WI38 (cell line): ENCODE measurements around the gene INSIG1.

ENCODE experiments used
- H3K4me3 ChIP-seq: 2 replicates; pipeline ENCODE4 v1.5.1; 2011; ENCODE audit warnings: low read depth, mild to moderate bottlenecking, control low read depth, low read length
- CTCF ChIP-seq: IDR thresholded peaks from 2 replicates; pipeline ENCODE4 v1.5.1; 2012; ENCODE audit warnings: low read depth, mild to moderate bottlenecking, control low read depth, low read length

INSIG1 gene

GRCh38 chr7:155312633-155313032 is 15.0 kb downstream of the INSIG1 start:
- no peak for TF ChIP-seq CTCF
- no peak overlapping the region for H3K4me3 ChIP-seq

GRCh38 chr7:155313096-155313495 is 15.4 kb downstream of the INSIG1 start:
- no peak for TF ChIP-seq CTCF
- H3K4me3 ChIP-seq, result no peak overlapping the region

- H3K4me3 ChIP-seq, result no peak overlapping the region
- no peak for TF ChIP-seq CTCF
Observed at GRCh38 chr7:155315977-155316376, 18.3 kb downstream of the INSIG1 start.

- TF ChIP-seq CTCF, result no peak
- H3K4me3 ChIP-seq, result no peak overlapping the region
Observed at GRCh38 chr7:155316427-155317113, 18.9 kb downstream of the INSIG1 start.

- no peak overlapping the region for H3K4me3 ChIP-seq
- TF ChIP-seq CTCF, result no peak
Observed at GRCh38 chr7:155317114-155317434, 19.4 kb downstream of the INSIG1 start.

- no peak for TF ChIP-seq CTCF
- no peak overlapping the region for H3K4me3 ChIP-seq
Observed at GRCh38 chr7:155318245-155318644, 20.6 kb downstream of the INSIG1 start.

GRCh38 chr7:155322530-155322929 is 24.9 kb downstream of the INSIG1 start:
- TF ChIP-seq CTCF, result no peak
- H3K4me3 ChIP-seq, result no peak overlapping the region
